GM18502 (cell line): ENCODE results near the gene RINL.

Source experiments
- ATAC-seq: cut with Tn5 transposase; IDR thresholded peaks from one replicate; pipeline ENCODE4 v1.9.1; 2021; ENCODE audit warnings: mild to moderate bottlenecking; ENCODE audit not compliant: unreplicated experiment, poor library complexity

RINL gene

DNA sequence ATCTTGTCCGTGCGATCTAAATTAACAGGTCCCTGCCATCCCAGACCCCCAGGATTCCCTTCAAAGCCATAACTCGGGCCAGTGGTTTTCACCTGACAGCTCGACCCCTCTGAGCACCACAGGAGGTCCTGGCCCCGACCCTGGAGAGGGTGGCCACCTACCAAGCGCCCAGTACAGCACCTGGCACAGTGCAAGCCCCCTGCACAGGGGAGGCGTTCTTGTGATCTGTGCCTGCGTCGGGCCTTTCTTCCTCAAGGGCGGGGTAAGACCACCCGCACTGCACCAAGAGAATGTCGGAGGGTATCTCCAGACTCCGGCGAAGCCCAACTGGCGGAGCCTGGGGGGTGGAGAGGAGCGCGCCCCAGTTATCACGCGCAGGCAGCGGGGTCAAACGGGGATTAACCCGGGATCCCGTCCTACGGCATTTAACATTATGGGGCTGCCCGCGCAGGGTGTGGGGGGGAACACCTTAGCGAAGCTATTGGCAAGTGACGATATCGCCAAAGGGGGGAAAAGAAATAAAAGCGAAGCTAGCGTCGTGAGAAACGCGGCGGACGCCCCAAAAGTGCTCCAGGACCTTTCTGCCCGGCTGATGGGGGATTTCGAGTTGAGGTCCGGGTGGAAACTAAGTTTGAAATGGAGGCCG is 27.0 kb downstream of the RINL start:
- ATAC-seq: no peak

DNA sequence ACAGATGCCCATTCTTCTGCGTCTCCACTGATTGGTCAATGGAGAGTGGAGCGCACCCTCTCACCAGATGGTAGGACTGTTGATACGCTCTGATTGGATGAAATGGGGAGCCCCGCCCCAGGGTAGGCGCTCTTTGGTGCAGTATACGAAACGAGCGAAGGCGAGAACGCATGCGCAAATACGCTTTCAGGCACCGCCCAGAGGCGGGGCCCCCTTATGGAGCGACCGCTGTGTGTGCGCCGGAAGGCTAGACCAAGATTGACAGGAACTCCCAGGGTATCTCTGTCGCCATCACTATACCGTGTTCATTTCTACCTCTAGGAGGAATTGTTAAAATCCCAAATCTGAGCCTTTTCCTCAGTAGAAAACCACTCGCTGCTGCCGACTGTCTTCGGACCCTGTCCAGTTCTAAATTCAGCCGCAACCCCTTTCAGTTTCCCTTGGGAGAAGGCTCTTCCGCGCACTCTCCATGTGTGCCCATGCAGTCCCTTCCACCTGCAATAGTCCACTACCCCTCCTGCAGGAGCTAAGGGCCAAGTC is 27.6 kb downstream of the RINL start:
- ATAC-seq: peak; percentile 69

DNA sequence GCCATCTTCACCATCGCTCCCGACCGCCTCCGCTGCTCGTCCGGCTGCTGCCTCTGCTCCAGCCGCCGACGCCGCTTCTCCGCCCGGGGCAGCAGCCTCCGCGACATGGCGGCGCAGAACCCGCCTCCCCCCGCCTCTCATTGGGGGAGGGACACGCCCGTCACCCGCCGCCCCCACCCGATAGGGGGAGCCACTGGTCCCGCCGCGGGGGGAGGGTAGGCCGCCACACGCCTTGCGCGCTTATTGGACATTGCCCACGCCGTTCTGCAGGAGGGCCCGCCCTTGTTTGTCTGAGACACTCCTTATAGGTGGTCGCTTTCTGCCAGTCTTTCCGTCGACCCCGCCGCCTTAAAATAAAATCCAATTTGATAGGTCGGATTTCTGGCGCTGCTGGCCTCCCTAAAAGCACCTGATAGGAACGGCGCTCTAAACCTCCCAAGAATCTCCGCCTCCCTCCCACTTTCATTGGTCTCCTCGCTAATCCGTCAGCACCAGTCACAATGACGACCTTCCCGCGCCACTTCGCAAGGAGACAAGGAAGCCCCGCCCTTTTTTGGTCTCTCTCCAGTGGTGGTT is 28.1 kb downstream of the RINL start, which contains the start of gene HNRNPL:
Gene HNRNPL (minus strand): TSS at position 127 of the 576 bp plus-strand sequence. CDS start 20 bp downstream, at position 107.
- ATAC-seq: peak; percentile 57

DNA sequence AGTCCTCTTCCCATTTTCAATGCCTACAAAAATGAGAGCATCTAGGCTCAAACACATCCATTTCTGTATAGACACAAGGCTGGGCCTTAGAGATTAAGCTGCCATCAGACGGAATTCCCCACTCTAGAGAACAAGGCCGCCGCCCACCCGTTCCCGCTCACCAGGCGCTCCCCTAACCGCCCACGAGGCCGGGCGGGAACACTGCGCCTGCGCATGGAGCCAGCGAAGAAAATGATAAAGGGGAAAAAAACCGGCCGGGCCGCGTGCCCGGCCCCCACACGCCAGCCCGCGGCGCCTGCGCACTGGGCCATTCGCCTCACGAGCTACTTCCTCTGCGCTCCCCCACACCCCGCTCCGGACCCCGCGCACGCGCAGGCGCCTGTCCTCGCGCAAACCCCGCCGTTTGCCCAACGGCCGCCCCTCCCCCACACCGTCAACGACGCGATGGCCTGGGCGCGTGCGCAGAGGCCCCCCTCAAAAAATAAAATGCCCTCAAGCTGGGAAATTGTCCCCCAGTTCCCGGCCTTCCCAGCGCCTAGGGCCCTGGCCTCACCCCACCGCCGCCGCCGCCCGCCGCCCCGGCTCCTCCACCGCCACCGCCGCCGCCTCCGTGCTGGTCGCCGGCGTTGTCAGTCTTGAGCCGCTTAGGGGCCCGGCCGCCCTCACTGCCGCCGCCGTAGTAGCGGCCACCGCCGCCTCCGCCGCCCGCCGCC is 28.8 kb downstream of the RINL start:
- ATAC-seq: peak; percentile 24

DNA sequence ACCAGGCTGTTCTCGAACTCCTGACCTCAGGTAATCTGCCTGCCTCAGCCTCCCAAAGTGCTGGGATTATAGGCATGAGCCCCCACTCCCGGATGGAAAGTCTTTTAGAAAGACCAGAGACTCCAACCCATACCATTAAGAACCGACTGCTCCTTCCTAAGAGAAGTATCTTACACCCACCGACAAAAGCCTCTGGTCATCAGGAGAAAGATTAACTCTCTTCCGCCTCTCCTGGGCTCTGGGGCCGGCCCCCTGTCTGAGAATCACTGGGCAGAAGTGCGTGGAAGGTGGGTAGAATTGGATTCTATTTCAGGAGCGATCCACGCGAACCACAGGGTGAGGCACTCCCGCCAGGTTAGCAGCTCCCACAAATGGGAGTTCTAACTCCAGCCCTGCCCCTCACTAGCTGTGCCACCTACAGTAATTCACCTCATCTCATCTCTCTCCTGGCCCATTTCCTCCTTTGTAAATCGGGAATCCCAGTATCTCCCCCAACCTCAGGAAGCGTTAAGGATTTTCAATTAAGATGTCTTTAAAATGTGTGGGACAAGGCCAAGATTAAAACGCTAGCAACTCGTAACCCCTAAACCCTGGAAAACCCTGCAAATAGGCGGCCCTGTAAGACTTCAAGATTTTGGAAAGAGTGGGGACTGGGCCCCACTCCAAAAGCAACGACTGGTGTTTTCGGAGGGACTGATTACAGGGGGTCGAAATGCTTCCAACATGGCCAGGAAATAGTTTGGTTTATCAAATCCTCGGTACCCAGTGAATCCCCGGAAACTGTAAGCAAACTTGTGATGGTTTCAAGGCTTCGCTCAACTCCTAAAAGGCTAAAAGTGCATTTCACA is 29.6 kb downstream of the RINL start:
- no peak for ATAC-seq

DNA sequence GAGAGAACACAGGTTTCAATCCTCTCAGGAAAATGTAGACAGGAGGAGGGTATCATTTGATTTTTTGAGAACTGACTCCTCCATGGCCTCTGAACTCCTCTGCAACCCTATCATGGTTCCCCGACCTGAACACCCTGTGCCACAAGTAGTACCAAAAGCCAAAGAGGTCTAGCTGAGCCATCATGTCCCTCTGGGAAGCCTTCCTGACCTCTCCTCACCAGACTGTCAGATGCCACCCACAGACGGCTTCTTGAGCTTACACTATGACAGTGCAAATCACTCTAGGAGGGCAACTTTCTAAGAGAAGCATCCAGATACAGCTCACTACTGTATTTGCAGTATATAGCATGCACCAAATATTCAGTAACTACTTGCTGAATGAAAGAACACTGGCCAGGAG is 32.0 kb downstream of the RINL start:
- ATAC-seq: no peak

DNA sequence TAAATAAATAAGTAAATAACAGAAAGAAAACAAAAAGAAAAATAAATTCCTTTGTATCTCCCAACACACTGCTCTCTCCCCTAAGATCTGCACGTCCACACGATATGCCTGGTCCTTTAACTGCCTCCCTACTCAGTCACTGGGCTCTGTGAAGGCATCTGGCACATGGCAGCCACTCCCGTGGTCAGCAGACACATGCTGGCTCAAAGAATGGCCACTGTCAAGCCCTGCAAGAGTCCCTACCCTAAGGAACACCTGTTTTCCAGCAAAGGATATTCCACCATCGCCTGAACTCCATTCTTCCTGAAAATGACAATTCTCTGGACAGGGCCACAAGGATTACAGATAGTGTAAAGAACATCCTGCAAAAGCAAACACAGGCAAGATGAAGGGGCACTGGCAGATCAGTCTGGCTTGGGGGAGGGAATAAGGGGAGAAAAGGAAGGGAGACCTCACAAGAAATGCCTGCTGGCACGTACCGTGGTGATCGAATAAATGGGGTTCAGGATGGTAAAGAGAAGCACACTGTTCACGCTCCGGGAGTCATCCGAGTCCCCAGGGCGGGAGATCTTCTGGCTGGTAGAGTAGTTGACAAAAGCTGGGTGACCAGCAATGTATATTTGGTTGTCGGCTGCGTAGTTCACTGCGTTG is 32.6 kb downstream of the RINL start:
- no peak for ATAC-seq

DNA sequence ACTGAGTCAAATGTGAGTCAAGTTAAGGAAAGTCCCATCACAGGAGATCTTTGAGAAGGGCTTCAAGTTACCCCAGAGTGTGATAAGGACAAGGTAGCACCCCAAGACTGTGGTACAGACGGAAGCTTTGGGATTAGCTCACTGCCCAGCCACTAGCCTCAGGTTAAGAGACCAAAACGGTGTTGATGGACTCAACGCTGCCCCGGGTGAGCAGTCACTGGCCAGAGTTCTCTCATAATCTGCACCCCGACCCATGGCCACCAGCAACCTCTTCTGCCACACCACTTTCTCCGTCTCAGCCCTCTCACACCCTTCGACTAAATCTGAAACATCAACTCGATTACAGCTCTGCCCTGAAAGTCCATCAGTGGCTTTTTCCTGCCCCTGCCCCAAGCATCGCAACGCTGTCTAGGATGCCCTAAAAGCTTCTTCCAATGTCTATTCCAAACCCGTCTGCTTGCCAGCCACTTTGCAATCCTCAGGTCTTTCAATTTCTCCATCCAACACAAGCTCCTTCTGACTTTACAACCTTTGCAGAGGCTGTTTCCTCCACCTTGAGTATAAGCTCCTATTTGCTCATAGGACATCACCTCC is 33.9 kb downstream of the RINL start:
- no peak for ATAC-seq

DNA sequence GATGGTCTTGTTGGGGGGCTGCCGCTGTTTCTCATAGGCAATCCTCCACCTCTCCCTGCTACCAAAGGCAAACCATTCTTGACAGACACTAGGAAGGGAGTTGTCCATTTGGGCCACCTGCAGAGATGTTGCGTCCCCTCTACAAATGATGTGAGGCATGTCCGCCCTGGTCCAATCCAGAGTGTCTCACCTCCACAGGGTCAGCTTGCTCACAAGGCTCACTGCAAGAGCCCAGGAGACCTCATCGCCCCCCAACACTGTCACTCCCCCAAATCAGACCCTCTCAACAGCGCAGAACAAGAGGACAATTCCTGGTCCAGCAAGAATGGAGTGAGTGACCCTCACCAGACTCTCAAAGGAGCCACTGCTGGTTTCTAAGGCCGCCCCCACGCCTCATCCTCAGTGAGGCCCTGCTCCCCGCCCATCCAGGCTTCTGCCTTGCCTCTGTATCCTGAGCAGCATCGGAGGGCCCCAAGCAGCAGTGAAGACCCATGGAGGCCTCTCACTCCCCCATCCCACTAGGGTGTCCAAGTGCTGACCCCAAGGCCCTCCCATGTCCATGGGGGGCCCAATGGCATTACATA is 34.8 kb downstream of the RINL start:
- no peak for ATAC-seq

DNA sequence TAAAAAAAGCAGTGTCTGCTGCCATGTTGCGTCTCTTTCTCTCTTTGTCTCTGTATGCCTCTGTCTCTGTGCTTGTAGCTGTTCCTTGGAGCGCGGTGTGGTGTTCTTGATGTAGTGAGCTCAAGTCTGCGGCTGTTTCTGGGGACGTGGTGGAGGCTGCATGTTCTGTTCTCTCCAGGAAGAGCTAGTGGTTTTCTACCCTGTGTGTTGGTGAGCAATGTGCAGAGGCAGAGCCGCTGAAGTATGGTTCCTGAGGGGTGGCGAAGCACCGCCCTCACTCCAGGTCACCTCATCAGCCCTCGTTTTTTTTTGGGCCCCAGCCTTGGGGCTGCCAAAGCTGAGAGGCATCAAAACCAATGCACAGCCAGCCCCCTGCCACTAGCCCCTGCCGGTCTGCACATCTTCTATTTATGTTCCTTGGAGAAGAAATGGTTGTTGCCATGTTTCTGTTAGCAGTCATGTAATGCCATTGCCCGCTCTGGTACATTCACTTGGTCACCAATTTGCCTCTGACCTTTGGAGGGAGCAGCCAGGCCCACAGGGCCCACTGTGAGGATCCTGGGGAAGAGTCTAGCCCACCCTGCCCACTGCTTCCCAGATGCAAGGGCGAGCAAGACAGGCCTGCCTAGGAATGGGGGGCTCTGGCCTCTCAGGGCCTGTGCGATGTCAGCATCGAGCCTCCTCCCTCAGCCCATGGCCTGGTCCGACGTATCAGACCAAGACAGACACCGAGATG is 35.5 kb downstream of the RINL start:
- ATAC-seq: no peak

DNA sequence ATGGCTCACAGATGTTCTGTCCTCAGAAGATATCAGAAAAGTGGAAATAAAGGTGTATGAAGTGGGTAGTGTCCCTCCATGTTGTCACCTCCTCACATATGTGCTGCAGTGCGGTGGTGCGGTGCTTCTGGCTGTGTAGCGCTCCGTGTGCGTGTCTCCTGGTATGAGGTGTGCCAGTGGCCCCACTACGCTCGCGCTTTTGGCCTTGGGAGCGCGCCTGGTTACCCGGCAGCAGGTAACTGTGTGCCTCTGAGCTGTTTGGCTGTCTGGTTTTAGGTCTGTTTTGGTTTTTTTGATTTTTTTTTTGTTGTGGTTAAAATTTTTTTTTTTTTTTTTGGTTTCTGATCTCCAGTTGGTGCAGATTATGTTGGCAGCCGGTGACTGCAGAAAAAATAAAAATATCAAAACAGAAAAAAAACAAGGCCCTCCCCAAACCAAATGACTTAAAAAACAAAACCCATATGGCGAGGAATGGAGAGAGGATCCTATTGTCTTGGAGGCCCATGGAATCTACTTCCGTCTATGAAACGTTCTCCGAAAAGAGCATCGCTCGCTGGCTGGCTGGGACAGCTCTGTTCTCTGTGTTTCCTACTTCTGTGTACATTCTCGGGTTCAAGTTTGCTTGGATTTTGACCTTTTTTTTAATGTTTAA is 36.2 kb downstream of the RINL start:
- ATAC-seq: no peak

DNA sequence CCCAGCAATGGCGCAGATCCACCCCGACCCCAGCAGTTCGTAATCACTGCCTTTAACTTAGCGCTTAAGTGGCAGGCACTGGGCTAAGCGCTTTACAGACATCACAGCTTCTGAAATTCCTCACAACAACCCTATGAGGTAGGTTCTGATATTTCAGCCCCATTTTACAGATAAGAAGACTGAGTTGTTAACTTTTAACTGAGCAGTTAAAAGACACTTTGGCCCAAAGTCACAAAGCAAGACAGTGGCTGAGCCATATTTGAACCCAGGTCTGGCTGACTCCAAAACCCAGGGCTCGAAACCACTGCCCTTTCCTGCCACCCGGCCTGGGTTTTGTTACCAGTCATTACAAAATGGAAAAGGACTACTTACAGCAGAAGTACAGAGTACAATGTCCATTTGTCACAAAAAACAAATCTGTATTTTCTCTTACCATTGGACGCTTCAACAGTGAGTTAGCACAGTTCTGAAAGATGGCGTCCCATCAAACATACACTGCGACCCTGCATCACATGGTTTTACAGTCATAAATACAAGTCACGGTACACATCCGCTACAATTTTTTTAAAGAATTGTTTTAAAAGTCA is 36.8 kb downstream of the RINL start:
- ATAC-seq: no peak

DNA sequence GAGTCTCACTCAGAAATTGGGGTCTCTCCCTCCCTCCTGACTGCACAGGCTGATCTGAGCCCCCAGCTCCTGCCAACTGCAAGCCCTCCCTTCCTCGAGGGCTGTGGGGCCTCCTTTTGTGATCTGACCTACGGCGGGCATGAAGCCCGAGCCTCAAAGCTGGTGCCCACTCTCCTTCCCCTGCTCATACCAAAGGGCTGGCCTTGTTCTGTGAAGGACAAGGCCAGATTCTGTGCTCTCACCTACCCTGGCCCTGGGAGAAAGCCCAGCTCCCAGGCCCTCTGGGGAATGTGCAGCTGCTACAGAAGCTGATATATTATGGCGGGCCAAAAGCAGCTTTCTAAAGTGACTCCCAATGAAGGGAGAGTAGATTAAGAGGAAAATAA is 37.5 kb downstream of the RINL start:
- ATAC-seq: no peak

DNA sequence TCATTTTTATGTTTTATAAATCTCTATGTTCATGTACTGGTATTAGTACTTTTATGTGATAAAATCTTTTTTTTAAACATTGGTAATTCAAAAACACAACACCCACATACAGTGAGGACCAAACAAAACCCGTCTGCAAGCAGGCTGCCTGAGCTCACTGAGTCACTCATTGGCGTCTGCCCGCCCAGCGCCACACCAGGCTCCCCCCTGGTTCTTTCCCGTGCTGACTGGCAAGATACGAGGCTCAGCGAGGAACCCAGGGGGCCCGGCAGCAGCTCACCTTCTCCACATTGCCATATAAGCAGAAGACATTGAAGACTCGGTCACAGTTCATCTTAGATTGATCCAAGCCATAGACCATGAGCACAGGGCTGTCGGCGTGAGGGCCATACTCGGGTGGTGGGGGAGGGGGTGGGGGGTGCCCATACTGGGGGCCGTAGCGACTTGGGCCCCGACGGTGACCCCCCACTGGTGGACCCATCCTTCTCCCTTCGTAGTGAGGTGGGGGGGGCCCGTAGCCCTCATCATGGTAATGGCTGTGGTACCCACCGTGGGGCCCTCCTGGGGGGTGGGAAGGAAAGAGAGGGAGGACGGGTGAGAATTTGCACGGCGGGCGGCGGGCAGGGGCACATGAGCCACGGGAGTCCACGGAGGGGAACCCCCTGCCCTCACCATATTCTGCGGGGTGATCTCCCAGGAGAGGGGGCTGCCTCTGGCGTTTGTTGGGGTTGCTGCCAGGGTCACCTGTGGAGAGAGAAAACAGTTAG is 38.1 kb downstream of the RINL start:
- no peak for ATAC-seq

DNA sequence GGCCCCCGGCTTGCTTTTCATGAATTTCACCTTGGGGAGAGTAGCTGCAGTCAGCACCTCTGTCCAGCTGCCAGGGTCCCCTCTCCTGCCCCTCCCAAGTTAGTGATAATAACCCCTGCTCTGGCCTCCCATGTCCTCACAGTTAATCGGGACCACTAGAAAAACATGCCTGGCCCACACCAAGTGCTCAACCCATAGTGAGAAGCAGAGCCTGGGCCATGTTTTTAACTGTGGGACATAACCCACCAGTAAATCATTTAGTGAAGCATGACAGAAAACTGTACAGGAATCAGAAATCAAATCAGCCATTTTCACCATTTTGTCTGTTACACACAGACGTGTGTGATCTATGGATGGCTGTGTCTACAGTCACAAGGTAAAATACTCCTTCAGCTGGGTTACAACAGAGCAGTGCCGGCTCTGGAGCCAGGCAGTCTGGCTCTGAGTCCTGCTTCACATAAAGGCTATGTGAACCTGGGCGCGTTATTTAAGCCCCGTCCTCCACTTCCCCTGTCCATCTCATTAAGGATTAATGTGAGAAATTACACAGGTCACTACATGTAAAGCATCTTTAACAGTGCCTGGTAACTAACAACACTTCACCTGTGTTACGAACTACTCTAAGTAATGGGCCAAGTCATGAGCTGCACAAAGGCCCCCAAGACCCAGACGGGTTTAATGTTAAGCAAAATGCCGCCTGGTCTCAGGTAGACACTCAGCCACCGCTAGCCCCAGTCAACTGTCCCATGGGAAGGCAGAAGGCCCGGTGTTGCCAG is 38.9 kb downstream of the RINL start:
- ATAC-seq: no peak

DNA sequence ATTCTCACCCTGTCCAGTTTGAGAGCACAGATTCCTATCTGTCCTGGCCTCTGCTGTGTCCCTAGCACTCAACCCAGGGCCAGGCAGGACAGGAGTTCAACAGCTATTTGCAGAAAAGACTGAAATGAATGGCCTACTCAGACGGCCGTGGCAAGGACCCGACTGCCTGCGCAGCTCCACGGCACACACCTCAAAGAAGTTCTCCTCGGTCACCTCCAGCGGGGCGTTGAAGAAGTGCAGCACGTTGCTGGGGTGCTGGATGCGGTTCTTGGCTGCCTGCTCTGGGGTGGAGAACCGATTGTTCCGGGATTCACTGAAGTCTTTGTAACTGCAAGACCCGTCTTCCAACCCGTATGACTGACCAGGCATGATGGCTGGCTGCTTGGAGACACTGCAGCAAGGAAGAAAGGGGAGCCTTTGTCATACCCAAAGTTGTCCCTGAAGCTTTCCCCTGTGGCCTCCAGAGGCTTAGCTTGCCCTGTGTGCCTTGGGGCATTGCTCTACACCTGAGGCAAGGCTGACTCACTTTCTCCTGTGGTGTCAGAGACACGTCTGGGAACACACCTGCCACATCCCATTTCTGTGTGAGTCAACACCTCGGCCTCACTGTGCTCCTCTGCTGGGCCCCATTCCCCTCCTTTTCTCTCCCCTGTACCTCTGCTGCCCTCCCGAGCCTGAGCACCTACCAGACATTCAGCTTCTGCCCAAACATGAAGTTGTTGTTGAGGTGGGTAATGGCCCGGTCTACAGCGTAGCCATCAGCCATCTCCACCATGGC is 39.7 kb downstream of the RINL start:
- ATAC-seq: no peak
